PC-9 (cell line): ENCODE data around the gene RPP25L.

Experiments used
- CTCF ChIP-seq: fragments of 200-600 bp; sonication (generic); conservative IDR thresholded peaks from 2 replicates; pipeline ENCODE4 v1.6.1; 2017; ENCODE audit warnings: mixed run types, antibody characterized with exemption, mild to moderate bottlenecking, moderate library complexity
- EZH2 ChIP-seq: fragments of 200-600 bp; sonication (generic); IDR thresholded peaks from 2 replicates; pipeline ENCODE4 v1.8.0; 2017; ENCODE audit warnings: antibody characterized with exemption, low read depth

- TF ChIP-seq CTCF (no peak), EZH2 (no peak)
Observed at GRCh38 chr9:34627716-34628655, 16.1 kb upstream of the RPP25L start.
